ENCODE measurements around the gene IRS1.
"Not testable (repeated sequence)": the region's sequence is repeated elsewhere in the genome, so short reads cannot be mapped to it uniquely, and the experiment has no call there.

IRS1 gene

GRCh38 chr2:226799211-226799975 is at the start of gene IRS1:
TSS of gene IRS1 (minus strand) at chr2:226799820. CDS start at chr2:226798738, 1,082 bp downstream.
- peak; percentile 76 for DNase-seq (ENCODE audit: low spot score)

- no peak for DNase-seq (ENCODE audit: low spot score)
Measured at GRCh38 chr2:226849349-226849748, 49.7 kb upstream of the IRS1 start.

- no peak for DNase-seq (ENCODE audit: low spot score)
Measured at GRCh38 chr2:226847511-226847910, 47.9 kb upstream of the IRS1 start.

GRCh38 chr2:226847090-226847489 is 47.5 kb upstream of the IRS1 start:
- DNase-seq (ENCODE audit: low spot score) = no peak

- no peak for DNase-seq (ENCODE audit: low spot score)
Measured at GRCh38 chr2:226845386-226846116, 45.9 kb upstream of the IRS1 start.

- DNase-seq (ENCODE audit: low spot score) = not testable (repeated sequence)
Measured at GRCh38 chr2:226843001-226843400, 43.4 kb upstream of the IRS1 start.

- DNase-seq (ENCODE audit: low spot score) = no peak
Measured at GRCh38 chr2:226839951-226840350, 40.3 kb upstream of the IRS1 start.

- DNase-seq (ENCODE audit: low spot score) = no peak
Measured at GRCh38 chr2:226839161-226839560, 39.5 kb upstream of the IRS1 start.

GRCh38 chr2:226838722-226839121 is 39.1 kb upstream of the IRS1 start:
- DNase-seq (ENCODE audit: low spot score) = no peak

- DNase-seq (ENCODE audit: low spot score) = no peak
Measured at GRCh38 chr2:226837787-226838603, 38.4 kb upstream of the IRS1 start.

- DNase-seq (ENCODE audit: low spot score) = no peak
Measured at GRCh38 chr2:226837334-226837733, 37.7 kb upstream of the IRS1 start.

GRCh38 chr2:226836548-226836885 is 36.9 kb upstream of the IRS1 start:
- no peak for DNase-seq (ENCODE audit: low spot score)

GRCh38 chr2:226835796-226836547 is 36.4 kb upstream of the IRS1 start, which contains the start of gene RHBDD1:
TSS of gene RHBDD1 (plus strand) at chr2:226836054. CDS start at chr2:226864694, 28,640 bp downstream.
- peak; percentile 85 for DNase-seq (ENCODE audit: low spot score)

GRCh38 chr2:226835420-226835795 is 35.8 kb upstream of the IRS1 start:
- DNase-seq (ENCODE audit: low spot score) = no peak

GRCh38 chr2:226834880-226835279 is 35.3 kb upstream of the IRS1 start:
- not testable (repeated sequence) for DNase-seq (ENCODE audit: low spot score)

- DNase-seq (ENCODE audit: low spot score) = no peak
Measured at GRCh38 chr2:226832061-226832460, 32.4 kb upstream of the IRS1 start.

- no peak for DNase-seq (ENCODE audit: low spot score)
Measured at GRCh38 chr2:226831266-226831665, 31.6 kb upstream of the IRS1 start.

- no peak for DNase-seq (ENCODE audit: low spot score)
Measured at GRCh38 chr2:226829721-226830631, 30.4 kb upstream of the IRS1 start.

GRCh38 chr2:226828191-226828590 is 28.6 kb upstream of the IRS1 start:
- no peak for DNase-seq (ENCODE audit: low spot score)

- no peak for DNase-seq (ENCODE audit: low spot score)
Measured at GRCh38 chr2:226825056-226825455, 25.4 kb upstream of the IRS1 start.

GRCh38 chr2:226818930-226819329 is 19.3 kb upstream of the IRS1 start:
- no peak for DNase-seq (ENCODE audit: low spot score)
